ENCODE results near the gene C21orf58. TPM values are rescaled to one million over a fixed set of nuclear protein-coding genes. Genes with fewer than 3 reads are reported as not detected.
A peak's percentile ranks its signal among the peaks of the same experiment; 100 is the strongest.
"Not testable (repeated sequence)": the region's sequence is repeated elsewhere in the genome, so short reads cannot be mapped to it uniquely, and the experiment has no call there.

C21orf58 gene
- total RNA-seq, 1 donor from 2014 or later: 36.6 TPM

GRCh38 chr21:46317710-46318463 is 5.8 kb downstream of the C21orf58 start:
- DNase-seq (ENCODE audit: extremely low spot score, unreplicated experiment): no peak
- H3K4me1 Mint-ChIP-seq (ENCODE audit: unreplicated experiment): peaks cover 13% of the 10 kb centered on the region
- no peaks in the 10 kb centered on the region for H3K27me3 Mint-ChIP-seq
- H3K4me3 Mint-ChIP-seq: no peak overlapping the region
- H3K27ac Mint-ChIP-seq: peak overlapping the region; percentile 69
- H3K36me3 Mint-ChIP-seq: peaks cover 10% of the 10 kb centered on the region
- H3K9me3 Mint-ChIP-seq: no peaks in the 10 kb centered on the region
- no peak for TF ChIP-seq CTCF (conservative IDR thresholded peaks at IDR 0.05)

GRCh38 chr21:46316708-46317324 is 6.9 kb downstream of the C21orf58 start:
- no peak for DNase-seq (ENCODE audit: extremely low spot score, unreplicated experiment)
- H3K9me3 Mint-ChIP-seq: no peaks in the 10 kb centered on the region
- H3K36me3 Mint-ChIP-seq: peaks cover 14% of the 10 kb centered on the region
- H3K27ac Mint-ChIP-seq: no peak overlapping the region
- no peaks in the 10 kb centered on the region for H3K27me3 Mint-ChIP-seq
- peaks cover 12% of the 10 kb centered on the region for H3K4me1 Mint-ChIP-seq (ENCODE audit: unreplicated experiment)
- no peak overlapping the region for H3K4me3 Mint-ChIP-seq
- TF ChIP-seq CTCF (conservative IDR thresholded peaks at IDR 0.05): no peak

GRCh38 chr21:46314441-46315020 is 9.1 kb downstream of the C21orf58 start:
- Mint-ChIP-seq H3K27me3 (no peaks in the 10 kb centered on the region), H3K4me1 (ENCODE audit: unreplicated experiment) (no peaks in the 10 kb centered on the region), H3K4me3 (no peak overlapping the region), H3K27ac (no peak overlapping the region), H3K36me3 (peaks cover 4% of the 10 kb centered on the region), H3K9me3 (no peaks in the 10 kb centered on the region)
- TF ChIP-seq CTCF (conservative IDR thresholded peaks at IDR 0.05): no peak
- no peak for DNase-seq (ENCODE audit: extremely low spot score, unreplicated experiment)

- H3K9me3 Mint-ChIP-seq: no peaks in the 10 kb centered on the region
- no peaks in the 10 kb centered on the region for H3K27me3 Mint-ChIP-seq
- peaks cover 4% of the 10 kb centered on the region for H3K36me3 Mint-ChIP-seq
These were observed 10.7 kb downstream of the C21orf58 start for GRCh38 chr21:46312949-46313348.

GRCh38 chr21:46311568-46311967 is 12.1 kb downstream of the C21orf58 start:
- H3K27ac Mint-ChIP-seq: no peak overlapping the region
- H3K4me3 Mint-ChIP-seq: no peak overlapping the region
- no peaks in the 10 kb centered on the region for H3K9me3 Mint-ChIP-seq
- H3K27me3 Mint-ChIP-seq: no peaks in the 10 kb centered on the region
- DNase-seq (ENCODE audit: extremely low spot score, unreplicated experiment): no peak
- peaks cover 11% of the 10 kb centered on the region for H3K36me3 Mint-ChIP-seq
- TF ChIP-seq CTCF (conservative IDR thresholded peaks at IDR 0.05): no peak
- H3K4me1 Mint-ChIP-seq (ENCODE audit: unreplicated experiment): no peaks in the 10 kb centered on the region

More at GRCh38 chr21:46312949-46313348, 10.7 kb downstream of the C21orf58 start:
- no peak overlapping the region for H3K27ac Mint-ChIP-seq
- no peaks in the 10 kb centered on the region for H3K4me1 Mint-ChIP-seq (ENCODE audit: unreplicated experiment)
- H3K4me3 Mint-ChIP-seq: no peak overlapping the region
- TF ChIP-seq CTCF (conservative IDR thresholded peaks at IDR 0.05): no peak
- no peak for DNase-seq (ENCODE audit: extremely low spot score, unreplicated experiment)

- H3K27me3 Mint-ChIP-seq; H3K9me3 Mint-ChIP-seq; H3K27ac Mint-ChIP-seq; H3K4me1 Mint-ChIP-seq (ENCODE audit: unreplicated experiment); H3K4me3 Mint-ChIP-seq; DNase-seq (ENCODE audit: extremely low spot score, unreplicated experiment): not testable (repeated sequence)
- peaks cover 11% of the 10 kb centered on the region for H3K36me3 Mint-ChIP-seq
These were observed 13.4 kb downstream of the C21orf58 start for GRCh38 chr21:46310260-46310659.
